Tibial nerve (tissue), 4 donors: Measurements from ENCODE around the gene SLC38A1.

Experiments
- EP300 ChIP-seq, 2 donors: sonication (generic); formaldehyde crosslinking; IDR thresholded peaks; one replicate each; pipeline ENCODE4 v1.6.1; 2017; ENCODE audit warnings: antibody characterized with exemption in 2 of 2, mild to moderate bottlenecking in 1 of 2
- POLR2A ChIP-seq, 2 donors: fragments of 450-650 bp; IDR thresholded peaks; one replicate each; pipeline ENCODE4 v1.6.1; 2017; ENCODE audit warnings: antibody characterized with exemption in 2 of 2, mild to moderate bottlenecking in 2 of 2, moderate library complexity in 2 of 2
- TF ChIP-seq, protein P1 (sequence below), 5 experiments: fragments of 200-600 bp in 3 of 5; fragments of 450-650 bp in 2 of 5; sonication (generic) in 3 of 5; IDR thresholded peaks; one replicate each; pipeline ENCODE4 v1.5.1; 2016 to 2019; ENCODE audit warnings: antibody characterized with exemption in 5 of 5, mild to moderate bottlenecking in 3 of 5, moderate library complexity in 2 of 5

DNA sequence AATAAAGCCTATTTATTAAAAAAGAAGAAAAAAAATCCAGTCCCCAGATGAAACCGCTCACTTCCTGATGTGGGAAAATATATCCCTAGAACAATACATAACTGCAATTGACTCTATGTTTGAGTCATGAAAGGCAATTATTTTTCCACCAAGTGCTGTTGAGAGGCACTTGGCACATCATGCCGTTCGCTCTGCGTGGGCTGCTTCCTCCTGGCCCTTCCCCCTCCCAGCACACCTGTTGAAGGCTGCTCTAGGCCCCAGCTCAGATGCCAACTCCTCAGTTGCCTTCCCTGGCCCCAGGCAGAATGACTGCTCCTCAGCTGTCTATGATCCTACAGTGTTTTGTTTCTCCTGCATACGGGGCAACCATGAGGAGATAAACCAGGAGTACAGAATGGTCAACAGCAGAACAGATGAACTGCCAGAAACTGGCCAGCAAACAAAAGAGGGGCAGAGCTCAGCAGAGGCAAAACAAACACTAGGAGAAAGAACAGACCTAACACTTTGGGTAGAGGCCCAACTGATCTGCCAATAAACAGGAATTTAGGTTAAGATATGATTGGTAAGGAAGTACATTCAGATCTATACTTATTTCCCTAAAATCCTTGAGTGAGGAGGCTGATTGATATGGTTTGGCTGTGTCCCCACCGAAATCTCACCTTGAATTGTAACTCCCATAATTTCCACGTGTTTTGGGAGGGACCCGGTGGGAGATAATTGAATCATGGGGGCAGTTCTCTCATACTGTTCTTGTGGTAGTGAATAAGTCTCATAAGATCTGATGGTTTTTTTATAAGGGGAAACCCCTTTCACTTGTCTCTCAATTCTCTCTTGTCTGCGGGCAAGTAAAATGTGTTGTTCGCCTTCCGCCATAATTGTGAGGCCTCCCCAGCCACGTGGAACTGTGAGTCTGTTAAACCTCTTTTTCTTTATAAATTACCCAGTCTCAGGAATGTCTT, 58.6 kb downstream of the SLC38A1 start:
- TF ChIP-seq, protein P1, sequence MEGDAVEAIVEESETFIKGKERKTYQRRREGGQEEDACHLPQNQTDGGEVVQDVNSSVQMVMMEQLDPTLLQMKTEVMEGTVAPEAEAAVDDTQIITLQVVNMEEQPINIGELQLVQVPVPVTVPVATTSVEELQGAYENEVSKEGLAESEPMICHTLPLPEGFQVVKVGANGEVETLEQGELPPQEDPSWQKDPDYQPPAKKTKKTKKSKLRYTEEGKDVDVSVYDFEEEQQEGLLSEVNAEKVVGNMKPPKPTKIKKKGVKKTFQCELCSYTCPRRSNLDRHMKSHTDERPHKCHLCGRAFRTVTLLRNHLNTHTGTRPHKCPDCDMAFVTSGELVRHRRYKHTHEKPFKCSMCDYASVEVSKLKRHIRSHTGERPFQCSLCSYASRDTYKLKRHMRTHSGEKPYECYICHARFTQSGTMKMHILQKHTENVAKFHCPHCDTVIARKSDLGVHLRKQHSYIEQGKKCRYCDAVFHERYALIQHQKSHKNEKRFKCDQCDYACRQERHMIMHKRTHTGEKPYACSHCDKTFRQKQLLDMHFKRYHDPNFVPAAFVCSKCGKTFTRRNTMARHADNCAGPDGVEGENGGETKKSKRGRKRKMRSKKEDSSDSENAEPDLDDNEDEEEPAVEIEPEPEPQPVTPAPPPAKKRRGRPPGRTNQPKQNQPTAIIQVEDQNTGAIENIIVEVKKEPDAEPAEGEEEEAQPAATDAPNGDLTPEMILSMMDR (IDR thresholded peaks at IDR 0.05), result no peak
- TF ChIP-seq POLR2A (IDR thresholded peaks at IDR 0.05), result no peak
- TF ChIP-seq EP300 (IDR thresholded peaks at IDR 0.05), result no peak
